ENCODE results near the gene SH3PXD2A. TPM values are rescaled to one million over a fixed set of nuclear protein-coding genes. Genes with fewer than 3 reads are reported as not detected.

The SH3PXD2A gene
- total RNA-seq, 4 donors from 2014 or later = 128 to 154 (median 136) TPM

GRCh38 chr10:103555712-103556111, 299.7 kb downstream of the SH3PXD2A start:
- Histone ChIP-seq H3K4me1 (peaks cover 0 to 11% (median 9%) of the 10 kb centered on the region in 4 donors), H3K4me3 (peak overlapping the region in 2 of 4 donors; percentile 35 to 56), H3K27me3 (peaks cover 0 to 9% of the 10 kb centered on the region in 2 donors), H3K27ac (no peak overlapping the region), H3K36me3 (no peaks in the 10 kb centered on the region), H3K9me3 (no peaks in the 10 kb centered on the region)
- no peak for DNase-seq (ENCODE audit: low spot score in 2 of 2)
- TF ChIP-seq CTCF (IDR thresholded peaks at IDR 0.05) = no peak
- TF ChIP-seq EP300 (IDR thresholded peaks at IDR 0.05) = no peak
- TF ChIP-seq POLR2A (IDR thresholded peaks at IDR 0.05) = no peak
- 53 to 69% methylated on average over 9 to 11 of the region's 11 CpGs for WGBS, 2 donors

GRCh38 chr10:103555325-103555649, 300.1 kb downstream of the SH3PXD2A start:
- TF ChIP-seq CTCF (IDR thresholded peaks at IDR 0.05) (no peak), EP300 (IDR thresholded peaks at IDR 0.05) (no peak), POLR2A (IDR thresholded peaks at IDR 0.05) (no peak)
- H3K27ac ChIP-seq = peak overlapping the region in 1 of 4 donors; percentile 31
- WGBS, 2 donors = 3 to 5% methylated on average over 9 to 16 of the region's 18 CpGs
- no peaks in the 10 kb centered on the region for H3K9me3 ChIP-seq
- DNase-seq (ENCODE audit: low spot score in 2 of 2) = no peak
- H3K4me1 ChIP-seq = peaks cover 0 to 11% (median 9%) of the 10 kb centered on the region in 4 donors
- H3K4me3 ChIP-seq = peak overlapping the region; percentile 16 to 56 (median 38)
- H3K27me3 ChIP-seq = peaks cover 0 to 9% of the 10 kb centered on the region in 2 donors
- no peaks in the 10 kb centered on the region for H3K36me3 ChIP-seq

- TF ChIP-seq CTCF (IDR thresholded peaks at IDR 0.05) = no peak
- no peak for TF ChIP-seq POLR2A (IDR thresholded peaks at IDR 0.05)
- no peak for TF ChIP-seq EP300 (IDR thresholded peaks at IDR 0.05)
- DNase-seq (ENCODE audit: low spot score in 2 of 2) = no peak
- Histone ChIP-seq H3K4me3 (peak overlapping the region; percentile 16 to 56 (median 38)), H3K36me3 (no peaks in the 10 kb centered on the region), H3K9me3 (no peaks in the 10 kb centered on the region), H3K27ac (peak overlapping the region in 1 of 4 donors; percentile 31), H3K27me3 (peaks cover 0 to 9% of the 10 kb centered on the region in 2 donors), H3K4me1 (peaks cover 0 to 11% (median 9%) of the 10 kb centered on the region in 4 donors)
- WGBS, 2 donors = 4 to 6% methylated on average over 13 to 22 of the region's 44 CpGs
These were observed 300.7 kb downstream of the SH3PXD2A start for GRCh38 chr10:103554488-103555324.

- no peak for DNase-seq (ENCODE audit: low spot score in 2 of 2)
- WGBS, 2 donors = 76 to 85% methylated on average over 8 of the region's 8 CpGs
- H3K4me1 ChIP-seq = peaks cover 0 to 11% (median 9%) of the 10 kb centered on the region in 4 donors
These were observed 301.5 kb downstream of the SH3PXD2A start for GRCh38 chr10:103553743-103554487.

GRCh38 chr10:103552856-103553742, 302.3 kb downstream of the SH3PXD2A start:
- no peak overlapping the region for H3K27ac ChIP-seq
- 84 to 87% methylated on average over 14 to 20 of the region's 20 CpGs for WGBS, 2 donors

More at GRCh38 chr10:103553743-103554487, 301.5 kb downstream of the SH3PXD2A start:
- no peak overlapping the region for H3K4me3 ChIP-seq
- H3K27me3 ChIP-seq = peaks cover 0 to 9% of the 10 kb centered on the region in 2 donors
- H3K36me3 ChIP-seq = no peaks in the 10 kb centered on the region
- TF ChIP-seq POLR2A (IDR thresholded peaks at IDR 0.05) = no peak
- H3K27ac ChIP-seq = no peak overlapping the region
- no peaks in the 10 kb centered on the region for H3K9me3 ChIP-seq

More at GRCh38 chr10:103552856-103553742, 302.3 kb downstream of the SH3PXD2A start:
- Histone ChIP-seq H3K9me3 (no peaks in the 10 kb centered on the region), H3K36me3 (no peaks in the 10 kb centered on the region), H3K4me3 (no peak overlapping the region), H3K4me1 (peaks cover 0 to 11% (median 9%) of the 10 kb centered on the region in 4 donors), H3K27me3 (peaks cover 0 to 9% of the 10 kb centered on the region in 2 donors)
- TF ChIP-seq CTCF (IDR thresholded peaks at IDR 0.05) (no peak), POLR2A (IDR thresholded peaks at IDR 0.05) (no peak), EP300 (IDR thresholded peaks at IDR 0.05) (no peak)
- no peak for DNase-seq (ENCODE audit: low spot score in 2 of 2)
